ENCODE results near the gene ANKRD18B. TPM values are rescaled to one million over a fixed set of nuclear protein-coding genes. Genes with fewer than 3 reads are reported as not detected.
"Not testable (repeated sequence)": the region's sequence is repeated elsewhere in the genome, so short reads cannot be mapped to it uniquely, and the experiment has no call there.

The ANKRD18B gene
- polyA plus RNA-seq, 1 donor from 2014 or later, result 2.2 TPM

GRCh38 chr9:33562196-33562595 lies 38.1 kb downstream of the ANKRD18B start:
- H3K79me2 ChIP-seq (replicated peaks; ENCODE audit: insufficient read depth, low read length); H3K27me3 ChIP-seq (ENCODE audit: insufficient read depth, low read depth, low read length); H2AFZ ChIP-seq (ENCODE audit: low read depth, low read length); H3K27ac ChIP-seq (ENCODE audit: low read length); H3K4me2 ChIP-seq (ENCODE audit: low read length); H3K9me3 ChIP-seq (ENCODE audit: low read length); H3K9me2 ChIP-seq (ENCODE audit: insufficient read depth, low read length); H4K20me1 ChIP-seq (ENCODE audit: insufficient read depth); H3K36me3 ChIP-seq (ENCODE audit: insufficient read depth, low read length); H3K4me3 ChIP-seq (ENCODE audit: low read length); H3F3A ChIP-seq (ENCODE audit: insufficient read depth, low read length, poor library complexity, severe bottlenecking); H3K9ac ChIP-seq (ENCODE audit: low read length): not testable (repeated sequence)

DNA sequence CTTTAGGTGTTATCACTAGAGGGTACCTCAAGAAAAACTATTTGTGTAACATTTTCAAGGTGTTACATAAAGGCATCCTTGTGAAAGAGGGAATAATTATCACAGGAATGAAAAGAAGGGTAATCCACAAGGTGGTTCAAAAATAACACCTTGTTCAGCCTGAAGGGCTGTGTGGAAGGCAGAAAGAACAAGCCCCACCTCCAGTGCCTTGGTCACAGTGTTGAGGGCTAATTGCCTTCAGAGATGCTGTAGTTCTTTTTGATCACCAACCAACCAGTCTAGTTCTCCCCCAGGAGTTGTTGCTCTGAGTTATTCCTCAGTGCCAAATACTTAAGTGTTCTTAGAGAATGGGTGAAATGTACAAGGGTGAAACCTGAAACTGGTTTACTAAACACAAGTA lies 43.7 kb downstream of the ANKRD18B start:
- H3K27ac ChIP-seq (ENCODE audit: low read length); H3K79me2 ChIP-seq (replicated peaks; ENCODE audit: insufficient read depth, low read length); H3K36me3 ChIP-seq (ENCODE audit: insufficient read depth, low read length); H3K4me2 ChIP-seq (ENCODE audit: low read length); H3K4me3 ChIP-seq (ENCODE audit: low read length); H4K20me1 ChIP-seq (ENCODE audit: insufficient read depth); H3F3A ChIP-seq (ENCODE audit: insufficient read depth, low read length, poor library complexity, severe bottlenecking); H3K9ac ChIP-seq (ENCODE audit: low read length); H2AFZ ChIP-seq (ENCODE audit: low read depth, low read length); H3K9me2 ChIP-seq (ENCODE audit: insufficient read depth, low read length); H3K27me3 ChIP-seq (ENCODE audit: insufficient read depth, low read depth, low read length); H3K9me3 ChIP-seq (ENCODE audit: low read length): not testable (repeated sequence)

GRCh38 chr9:33577786-33578185 lies 53.7 kb downstream of the ANKRD18B start:
- not testable (repeated sequence) for H3K27me3 ChIP-seq (ENCODE audit: insufficient read depth, low read depth, low read length); H3K36me3 ChIP-seq (ENCODE audit: insufficient read depth, low read length); H2AFZ ChIP-seq (ENCODE audit: low read depth, low read length); H3K27ac ChIP-seq (ENCODE audit: low read length); H3K79me2 ChIP-seq (replicated peaks; ENCODE audit: insufficient read depth, low read length); H3K9me3 ChIP-seq (ENCODE audit: low read length); H3K4me2 ChIP-seq (ENCODE audit: low read length); H3F3A ChIP-seq (ENCODE audit: insufficient read depth, low read length, poor library complexity, severe bottlenecking); H3K9me2 ChIP-seq (ENCODE audit: insufficient read depth, low read length); H3K4me3 ChIP-seq (ENCODE audit: low read length); H4K20me1 ChIP-seq (ENCODE audit: insufficient read depth); H3K9ac ChIP-seq (ENCODE audit: low read length)

DNA sequence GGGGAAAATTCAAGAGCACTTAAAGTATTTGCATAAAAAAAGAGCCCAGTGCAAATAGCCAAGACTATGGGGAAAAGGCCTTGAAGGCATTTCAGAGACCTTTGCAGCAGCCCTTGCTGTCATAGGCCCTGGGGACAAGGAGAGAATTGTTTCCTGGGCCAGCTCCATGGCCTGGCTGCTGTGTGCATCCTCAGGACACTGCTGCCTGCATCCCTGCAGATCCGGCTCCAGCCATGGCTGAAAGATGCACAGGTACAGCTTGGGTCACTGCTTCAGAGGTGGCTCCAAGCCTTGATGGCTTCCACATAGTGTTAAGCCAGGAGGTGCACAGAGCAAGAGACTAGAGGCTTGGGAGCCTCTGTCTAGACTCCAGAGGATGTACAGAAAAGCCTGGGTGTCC lies 55.9 kb downstream of the ANKRD18B start:
- H3K9me2 ChIP-seq (ENCODE audit: insufficient read depth, low read length); H3K36me3 ChIP-seq (ENCODE audit: insufficient read depth, low read length); H2AFZ ChIP-seq (ENCODE audit: low read depth, low read length); H3K9ac ChIP-seq (ENCODE audit: low read length); H3K9me3 ChIP-seq (ENCODE audit: low read length); H3K27me3 ChIP-seq (ENCODE audit: insufficient read depth, low read depth, low read length); H3K79me2 ChIP-seq (replicated peaks; ENCODE audit: insufficient read depth, low read length); H4K20me1 ChIP-seq (ENCODE audit: insufficient read depth); H3K4me2 ChIP-seq (ENCODE audit: low read length); H3K4me3 ChIP-seq (ENCODE audit: low read length); H3K27ac ChIP-seq (ENCODE audit: low read length); H3F3A ChIP-seq (ENCODE audit: insufficient read depth, low read length, poor library complexity, severe bottlenecking): not testable (repeated sequence)

GRCh38 chr9:33582686-33583085 lies 58.6 kb downstream of the ANKRD18B start:
- H3K27me3 ChIP-seq (ENCODE audit: insufficient read depth, low read depth, low read length); H3K4me2 ChIP-seq (ENCODE audit: low read length); H3K9ac ChIP-seq (ENCODE audit: low read length); H3F3A ChIP-seq (ENCODE audit: insufficient read depth, low read length, poor library complexity, severe bottlenecking); H3K27ac ChIP-seq (ENCODE audit: low read length); H4K20me1 ChIP-seq (ENCODE audit: insufficient read depth); H3K9me3 ChIP-seq (ENCODE audit: low read length); H3K9me2 ChIP-seq (ENCODE audit: insufficient read depth, low read length); H3K36me3 ChIP-seq (ENCODE audit: insufficient read depth, low read length); H3K4me3 ChIP-seq (ENCODE audit: low read length); H3K79me2 ChIP-seq (replicated peaks; ENCODE audit: insufficient read depth, low read length); H2AFZ ChIP-seq (ENCODE audit: low read depth, low read length): not testable (repeated sequence)

DNA sequence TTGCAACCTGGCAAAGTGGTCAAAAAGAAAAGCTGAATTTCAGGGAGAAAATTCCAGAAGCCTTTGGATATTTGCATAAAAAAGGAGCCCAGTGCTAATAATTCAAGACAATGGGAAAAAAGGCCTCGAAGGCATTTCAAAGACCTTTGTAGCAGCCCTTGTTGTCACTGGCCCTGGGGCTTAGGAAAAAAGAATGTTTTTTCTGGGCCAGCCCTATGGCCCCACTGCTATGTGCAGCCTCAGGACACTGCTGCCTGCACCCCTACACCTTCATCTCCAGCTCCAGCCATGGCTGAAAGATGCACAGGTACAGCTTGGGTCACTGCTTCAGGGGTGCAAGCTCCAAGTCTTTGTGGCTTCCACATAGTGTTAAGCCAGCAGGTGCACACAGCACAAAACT lies 62.1 kb downstream of the ANKRD18B start:
- not testable (repeated sequence) for H3K4me2 ChIP-seq (ENCODE audit: low read length); H3K4me3 ChIP-seq (ENCODE audit: low read length); H3K27ac ChIP-seq (ENCODE audit: low read length); H3K9me3 ChIP-seq (ENCODE audit: low read length); H3K79me2 ChIP-seq (replicated peaks; ENCODE audit: insufficient read depth, low read length); H3K27me3 ChIP-seq (ENCODE audit: insufficient read depth, low read depth, low read length); H2AFZ ChIP-seq (ENCODE audit: low read depth, low read length); H3F3A ChIP-seq (ENCODE audit: insufficient read depth, low read length, poor library complexity, severe bottlenecking); H3K36me3 ChIP-seq (ENCODE audit: insufficient read depth, low read length); H3K9me2 ChIP-seq (ENCODE audit: insufficient read depth, low read length); H4K20me1 ChIP-seq (ENCODE audit: insufficient read depth); H3K9ac ChIP-seq (ENCODE audit: low read length)

DNA sequence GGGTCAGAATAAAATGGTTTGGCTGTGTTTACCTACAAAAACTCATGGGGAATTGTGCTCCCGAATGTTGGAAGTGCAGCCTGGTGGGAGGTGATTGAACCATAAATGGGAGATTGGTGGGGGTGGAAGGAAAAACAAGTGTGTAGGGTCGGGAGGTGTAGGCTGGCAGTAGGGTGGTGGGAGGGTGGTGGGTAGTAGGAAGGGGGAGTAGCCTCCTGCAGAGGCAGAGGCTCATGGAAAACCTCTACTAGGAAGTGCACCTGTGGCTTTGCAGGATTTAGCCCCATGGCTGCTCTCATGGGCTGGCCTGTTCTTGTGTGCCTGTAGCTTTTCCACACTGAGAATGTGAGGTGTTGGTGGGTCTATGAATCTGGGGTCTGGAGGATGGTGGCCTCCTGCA lies 63.7 kb downstream of the ANKRD18B start:
- not testable (repeated sequence) for H3K79me2 ChIP-seq (replicated peaks; ENCODE audit: insufficient read depth, low read length); H3K4me3 ChIP-seq (ENCODE audit: low read length); H3K9ac ChIP-seq (ENCODE audit: low read length); H3K27me3 ChIP-seq (ENCODE audit: insufficient read depth, low read depth, low read length); H3K27ac ChIP-seq (ENCODE audit: low read length); H3F3A ChIP-seq (ENCODE audit: insufficient read depth, low read length, poor library complexity, severe bottlenecking); H3K9me3 ChIP-seq (ENCODE audit: low read length); H4K20me1 ChIP-seq (ENCODE audit: insufficient read depth); H3K36me3 ChIP-seq (ENCODE audit: insufficient read depth, low read length); H3K9me2 ChIP-seq (ENCODE audit: insufficient read depth, low read length); H3K4me2 ChIP-seq (ENCODE audit: low read length); H2AFZ ChIP-seq (ENCODE audit: low read depth, low read length)

GRCh38 chr9:33588876-33589275 lies 64.8 kb downstream of the ANKRD18B start:
- H4K20me1 ChIP-seq (ENCODE audit: insufficient read depth); H3K79me2 ChIP-seq (replicated peaks; ENCODE audit: insufficient read depth, low read length); H3K9me2 ChIP-seq (ENCODE audit: insufficient read depth, low read length); H3K4me3 ChIP-seq (ENCODE audit: low read length); H3F3A ChIP-seq (ENCODE audit: insufficient read depth, low read length, poor library complexity, severe bottlenecking); H3K27ac ChIP-seq (ENCODE audit: low read length); H3K36me3 ChIP-seq (ENCODE audit: insufficient read depth, low read length); H3K27me3 ChIP-seq (ENCODE audit: insufficient read depth, low read depth, low read length); H3K4me2 ChIP-seq (ENCODE audit: low read length); H3K9ac ChIP-seq (ENCODE audit: low read length); H2AFZ ChIP-seq (ENCODE audit: low read depth, low read length); H3K9me3 ChIP-seq (ENCODE audit: low read length): not testable (repeated sequence)
